ENCODE measurements around the gene TMEM156. TPM values are rescaled to one million over a fixed set of nuclear protein-coding genes. Genes with fewer than 3 reads are reported as not detected.

Gene TMEM156
- total and polyA plus RNA-seq, 2 experiments from 2014 or later = not detected

GRCh38 chr4:39042366-39042765, 10.2 kb upstream of the TMEM156 start:
- Mint-ChIP-seq H3K36me3 (ENCODE audit: low read depth) (no peaks in the 10 kb centered on the region; the same call in 2 of the 3 replicates), H3K27me3 (ENCODE audit: insufficient read depth, low read depth, poor library complexity) (peaks cover 10% of the 10 kb centered on the region), H3K9me3 (no peaks in the 10 kb centered on the region), H3K27ac (peak overlapping the region; percentile 13; the same call in 1 of the 2 replicates), H3K4me3 (no peak overlapping the region), H3K4me1 (peaks cover 29% of the 10 kb centered on the region)
- Histone ChIP-seq H3K4me2 (no peak overlapping the region), H3K27me3 (ENCODE audit: insufficient read depth) (no peaks in the 10 kb centered on the region), H3K79me2 (replicated peaks; ENCODE audit: insufficient read depth) (peaks cover 16% of the 10 kb centered on the region), H3F3A (replicated peaks; ENCODE audit: low read depth) (no peaks in the 10 kb centered on the region), H3K9me2 (ENCODE audit: insufficient read depth) (no peaks in the 10 kb centered on the region), H3K4me1 (ENCODE audit: insufficient read depth) (peaks cover 26% of the 10 kb centered on the region), H3K4me3 (no peak overlapping the region), H3K36me3 (ENCODE audit: insufficient read depth) (no peaks in the 10 kb centered on the region), H3K27ac (ENCODE audit: low read depth) (no peak overlapping the region), H2AFZ (no peak overlapping the region; the same call in 1 of the 2 replicates), H4K20me1 (replicated peaks; ENCODE audit: insufficient read depth) (0 out of 2 replicates have a peak, but pooled peaks cover 4% of the 10 kb centered on the region)
- DNase-seq (ENCODE audit: low spot score) (no peak), ATAC-seq (no peak)
- TF ChIP-seq ZNF462 (CRISPR knock-in tag; IDR thresholded peaks at IDR 0.05) (no peak), ZNF114 (CRISPR knock-in tag; IDR thresholded peaks at IDR 0.05) (no peak), NANOG (IDR thresholded peaks at IDR 0.05; ENCODE audit: borderline replicate concordance) (no peak), JUNB (IDR thresholded peaks at IDR 0.05; ENCODE audit: unreplicated experiment) (no peak), CREB1 (CRISPR knock-in tag; IDR thresholded peaks at IDR 0.05; ENCODE audit: low read depth) (no peak), POLR2AphosphoS5 (IDR thresholded peaks at IDR 0.05; ENCODE audit: low read depth) (no peak), EZH2 (IDR thresholded peaks at IDR 0.05; ENCODE audit: low read depth, unreplicated experiment) (no peak), ETS1 (IDR thresholded peaks at IDR 0.05) (no peak), EZH2phosphoT487 (IDR thresholded peaks at IDR 0.05; ENCODE audit: unreplicated experiment) (no peak), ZNF331 (CRISPR knock-in tag; IDR thresholded peaks at IDR 0.05; ENCODE audit: low read depth) (no peak)
